SKM-1 treated with dmso at 0.1 percent for 144 hours (cell line): ENCODE data around the gene RALA.

Source experiments
- DNase-seq: peaks from one replicate; lab custom pipeline; 2025; ENCODE audit not compliant: unreplicated experiment; lab: John Stamatoyannopoulos, UW

Gene RALA

GRCh38 chr7:39613577-39613976 lies 9.8 kb upstream of the RALA start:
- DNase-seq: no peak

GRCh38 chr7:39614299-39614698 lies 9.1 kb upstream of the RALA start:
- no peak for DNase-seq

GRCh38 chr7:39615350-39615975 lies 7.9 kb upstream of the RALA start:
- DNase-seq: no peak

DNA sequence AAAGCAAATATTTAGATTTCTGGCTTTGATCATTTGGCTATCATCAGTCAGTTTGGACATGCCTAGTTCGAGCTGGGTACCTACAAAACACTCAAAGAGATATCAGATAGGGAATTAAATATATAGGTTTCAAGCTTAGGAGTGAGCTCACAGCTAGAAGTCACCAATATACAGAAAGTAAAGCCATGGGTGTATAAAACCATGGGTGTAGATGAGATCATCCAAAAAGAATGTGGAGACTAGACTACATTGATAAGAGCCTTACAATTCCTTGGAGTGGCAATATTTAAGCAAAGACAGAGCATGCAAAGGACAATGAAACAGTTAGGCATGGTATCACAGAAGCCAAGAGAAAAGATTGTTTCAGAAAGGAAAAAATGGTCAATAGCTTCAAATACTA lies 7.2 kb upstream of the RALA start:
- no peak for DNase-seq

GRCh38 chr7:39617005-39617404 lies 6.4 kb upstream of the RALA start:
- no peak for DNase-seq

DNA sequence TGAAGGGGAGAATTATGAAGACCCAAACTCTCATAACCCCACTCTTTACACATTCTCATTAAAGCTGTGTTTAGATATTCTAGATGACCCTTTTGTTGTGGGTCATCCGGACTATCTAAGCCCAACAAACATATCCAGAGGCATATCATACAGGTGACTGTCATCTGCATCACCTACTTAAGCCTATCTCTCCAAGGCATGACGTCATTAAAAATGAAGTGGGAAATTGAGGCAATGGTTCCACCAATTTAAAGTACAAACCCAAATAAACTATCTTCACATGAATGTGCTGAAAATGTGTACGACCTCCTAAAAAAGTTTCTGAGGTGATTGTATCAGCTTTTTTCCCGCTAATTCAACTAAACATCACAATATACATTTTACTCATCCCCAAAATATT lies 4.5 kb upstream of the RALA start:
- no peak for DNase-seq

- no peak for DNase-seq
Measured at GRCh38 chr7:39620486-39620885, 2.9 kb upstream of the RALA start.

GRCh38 chr7:39621261-39621660 lies 2.1 kb upstream of the RALA start:
- no peak for DNase-seq

GRCh38 chr7:39621784-39622411 lies 1.5 kb upstream of the RALA start:
- peak; percentile 73 for DNase-seq

DNA sequence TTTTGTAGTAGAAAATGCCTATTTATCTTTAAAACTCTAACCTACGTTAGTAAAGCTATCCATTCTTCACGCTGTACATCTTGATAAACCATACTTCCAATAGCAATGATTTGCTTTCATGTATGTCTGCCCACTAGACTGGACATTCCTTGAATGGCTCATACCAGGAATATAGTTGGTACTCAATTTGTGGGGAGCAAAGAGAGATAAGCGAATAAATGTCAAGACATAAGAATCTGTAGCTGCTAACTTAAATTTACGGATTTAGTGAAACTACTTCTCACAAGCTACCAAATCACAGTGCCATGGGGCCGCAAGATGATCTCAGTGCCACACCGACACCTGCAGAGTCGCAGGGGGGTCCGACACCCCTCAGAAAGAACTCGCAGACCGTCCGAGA lies 763 bp upstream of the RALA start:
- no peak for DNase-seq

DNA sequence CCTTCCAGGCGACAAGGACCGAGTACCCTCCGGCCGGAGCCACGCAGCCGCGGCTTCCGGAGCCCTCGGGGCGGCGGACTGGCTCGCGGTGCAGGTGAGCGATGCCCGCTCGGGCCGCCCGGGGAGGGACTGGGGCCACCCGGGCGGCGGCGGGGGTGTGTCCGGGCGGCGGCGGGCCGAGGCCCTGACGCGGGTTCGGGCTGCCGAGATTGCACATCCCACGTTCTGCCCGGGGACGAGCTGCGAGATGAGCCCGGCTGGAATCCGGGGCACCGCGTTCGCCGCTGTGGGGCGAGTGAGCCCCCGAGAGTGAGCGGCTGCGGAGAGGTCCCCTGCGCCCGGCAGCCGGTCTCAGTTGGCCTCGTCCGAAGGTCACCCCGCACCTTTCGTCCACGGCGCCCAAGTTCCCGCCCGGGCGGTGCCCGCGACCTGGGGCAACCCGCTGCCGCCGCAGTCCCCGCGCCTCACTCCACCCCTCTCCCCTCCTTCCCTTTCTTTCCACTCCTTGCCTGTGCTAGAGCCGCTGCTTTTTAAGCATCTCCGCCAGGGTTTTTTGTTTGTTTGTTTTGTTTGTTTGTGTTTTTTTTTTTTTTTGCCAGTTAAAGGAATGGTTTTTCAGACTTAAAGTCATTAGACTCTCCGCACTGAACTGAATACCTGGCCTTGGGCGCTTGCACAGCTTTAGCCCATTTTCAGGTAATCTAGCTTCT lies 515 bp downstream of the RALA start:
- DNase-seq: no peak

DNA sequence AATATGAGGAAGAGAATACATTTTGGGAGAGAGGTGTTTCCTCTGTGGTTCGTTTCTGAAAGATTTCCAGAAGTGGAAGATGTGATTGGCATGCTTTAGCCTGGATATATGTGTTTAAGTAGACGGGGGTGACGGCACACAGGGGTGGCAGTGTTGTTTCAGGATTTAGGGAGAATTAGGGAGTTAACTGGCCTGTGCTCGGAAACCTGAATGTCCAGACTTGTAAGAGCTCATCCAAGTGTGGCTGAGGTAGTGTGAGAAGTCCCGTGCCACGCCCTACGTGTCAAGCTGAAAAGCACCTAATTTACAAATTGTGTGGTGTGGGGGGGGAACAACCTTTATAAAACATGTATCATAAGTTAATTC lies 1.1 kb downstream of the RALA start:
- DNase-seq: no peak

DNA sequence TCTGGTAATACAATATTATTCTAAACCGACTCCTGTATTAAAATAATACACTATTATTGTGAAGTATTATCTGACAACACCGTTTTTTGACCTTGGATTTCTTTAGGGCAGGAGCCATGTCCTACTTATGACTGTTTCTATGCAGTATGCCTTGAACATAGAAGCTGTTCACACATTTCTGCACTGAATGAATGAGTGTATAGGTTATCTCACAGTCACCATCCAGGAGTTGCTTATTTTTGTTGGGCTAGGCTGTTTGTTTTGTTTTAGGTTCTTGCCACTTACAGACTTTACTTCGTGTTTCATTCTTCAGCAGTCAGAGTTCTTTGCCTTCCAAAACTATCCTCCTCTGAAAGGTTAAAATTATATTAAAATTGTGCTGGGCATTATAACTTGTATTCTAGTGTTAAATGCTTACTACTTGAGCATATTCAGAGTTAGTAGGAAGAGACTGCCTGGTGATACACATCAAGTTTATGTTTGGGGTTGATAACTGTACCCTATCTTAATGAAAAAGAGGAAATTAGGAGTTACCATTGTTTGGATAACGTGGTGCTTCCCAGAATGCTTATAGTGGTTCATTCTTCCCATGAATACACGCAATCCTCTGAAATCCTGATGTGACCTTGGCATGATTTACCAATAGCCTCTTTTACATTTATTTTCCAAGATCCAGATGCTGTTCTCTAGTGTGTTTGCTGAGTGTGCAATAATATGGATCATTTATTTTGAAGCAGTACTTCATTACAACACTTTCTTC lies 1.7 kb downstream of the RALA start:
- no peak for DNase-seq

GRCh38 chr7:39631736-39632308 lies 8.4 kb downstream of the RALA start:
- DNase-seq: no peak

DNA sequence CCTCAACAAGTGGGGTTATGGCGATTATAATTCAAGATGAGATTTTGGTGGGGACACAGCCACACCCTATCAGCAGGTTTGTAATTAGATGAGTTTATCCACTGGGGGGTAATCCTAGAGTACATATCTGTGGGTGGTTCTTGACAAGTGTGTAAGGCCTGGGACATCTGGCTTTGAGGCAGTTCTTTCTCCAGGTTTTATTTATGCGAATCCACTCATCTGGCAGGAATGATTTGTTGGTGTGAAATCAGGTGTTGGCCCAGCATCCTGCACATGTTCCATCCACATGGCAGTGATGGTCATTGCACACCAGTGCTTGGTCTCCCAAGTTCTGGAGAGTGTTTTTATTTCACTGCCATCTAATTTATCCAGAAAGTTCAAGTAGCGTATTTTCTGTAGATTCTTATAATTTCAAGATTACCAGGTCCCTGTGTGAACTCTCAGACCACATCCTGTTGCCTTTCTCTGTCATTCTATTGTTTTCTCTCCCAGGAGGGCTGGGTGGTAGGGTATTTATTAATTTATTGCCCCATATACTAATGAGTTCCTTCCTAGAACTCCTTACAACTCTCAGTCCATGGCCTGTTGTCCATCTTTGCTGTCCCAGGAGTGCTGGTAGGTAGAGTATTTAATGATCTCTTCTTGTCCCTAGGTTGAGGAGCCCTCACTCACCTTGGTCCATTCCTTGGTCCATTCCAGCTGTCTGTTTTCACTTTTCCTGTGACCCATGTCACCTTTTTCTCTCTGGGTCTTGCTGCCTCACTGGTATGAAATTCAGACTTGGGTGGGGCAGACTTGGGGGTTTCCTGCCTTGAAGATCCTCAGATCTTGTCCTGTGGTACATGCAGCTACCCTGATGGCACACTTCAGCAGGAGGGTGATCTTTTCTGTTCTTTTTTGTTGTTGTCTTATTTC lies 10.4 kb downstream of the RALA start:
- DNase-seq: no peak

- no peak for DNase-seq
Measured at GRCh38 chr7:39634478-39634805, 11.1 kb downstream of the RALA start.

GRCh38 chr7:39637400-39637799 lies 14.0 kb downstream of the RALA start:
- no peak for DNase-seq

DNA sequence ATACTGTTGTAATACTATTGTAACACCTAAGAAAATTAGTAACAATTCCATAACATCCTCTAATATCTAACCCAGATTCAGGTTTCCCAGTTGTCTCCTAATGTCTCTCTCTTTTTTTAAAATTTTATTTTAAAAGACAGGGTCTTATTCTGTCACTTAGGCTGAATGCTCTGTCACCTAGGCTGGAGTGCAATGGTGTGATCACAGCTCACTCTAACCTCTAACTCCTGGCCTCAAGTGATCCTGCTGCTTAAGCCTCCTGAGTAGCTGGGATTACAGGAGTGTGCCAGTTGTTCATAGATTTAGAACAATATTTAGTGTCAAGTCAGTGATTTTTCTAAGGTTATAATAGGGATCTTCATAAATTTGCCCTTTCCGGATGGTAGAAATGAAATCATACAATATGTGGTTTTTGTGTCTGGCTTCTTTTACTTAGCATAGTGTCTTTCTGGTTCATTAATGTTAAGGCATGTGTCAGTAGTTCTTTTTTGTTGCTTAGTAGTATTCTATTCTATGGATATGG lies 14.7 kb downstream of the RALA start:
- no peak for DNase-seq

DNA sequence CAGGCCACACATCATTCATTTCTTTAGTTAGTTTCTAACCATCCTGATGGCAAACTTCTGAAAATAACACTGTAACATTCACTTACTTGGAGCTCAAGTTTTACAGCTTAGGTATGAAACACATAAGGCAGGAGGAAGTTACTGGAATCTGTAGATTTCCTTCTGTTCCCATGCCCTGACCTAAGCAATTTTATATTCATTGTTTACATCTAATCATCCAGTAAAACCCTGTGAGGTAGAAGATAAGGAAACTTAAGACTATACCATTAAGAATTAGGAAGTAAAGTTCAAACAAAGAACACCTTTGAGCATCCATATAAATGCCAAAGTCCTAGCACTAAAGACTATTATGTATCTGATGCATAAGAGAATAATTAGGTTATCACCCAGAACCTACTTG lies 19.5 kb downstream of the RALA start:
- no peak for DNase-seq

DNA sequence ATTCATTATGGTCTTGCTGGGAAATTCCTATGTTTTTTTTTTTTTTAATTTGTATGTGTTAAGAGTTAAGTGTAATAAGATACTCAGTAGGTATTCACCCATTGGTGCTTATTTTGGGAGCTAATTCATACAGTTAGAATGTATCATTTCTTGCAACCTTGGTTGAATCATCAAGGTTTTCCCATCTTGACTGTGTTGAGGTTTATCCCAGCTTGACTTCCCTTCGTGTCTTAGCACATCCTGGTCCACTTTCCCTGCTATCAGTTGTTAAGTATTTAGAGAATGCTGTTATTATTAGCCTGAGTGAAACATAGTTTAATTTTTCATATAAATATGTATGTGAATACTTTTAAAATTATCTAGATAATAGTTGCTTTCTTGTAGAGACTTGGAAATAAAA lies 20.8 kb downstream of the RALA start:
- DNase-seq: no peak
